RWPE2 (cell line): ENCODE measurements around the gene CTXN3.
A peak's percentile ranks its signal among the peaks of the same experiment; 100 is the strongest.

Source experiments
- ATAC-seq: fragments of 200-7000 bp; cut with Tn5 transposase; 3 replicates; pipeline ENCODE4 v1.9.1; 2021; ENCODE audit warnings: low read depth
- DNase-seq: peaks from one replicate; pipeline ENCODE4 v3.0.0-alpha.2; 2020; ENCODE audit warnings: low spot score
- H3K27ac ChIP-seq: fragments of 450-650 bp; 2 replicates; pipeline ENCODE4 v1.5.1; 2017; ENCODE audit warnings: mild to moderate bottlenecking; ENCODE audit not compliant: poor library complexity, severe bottlenecking
- H3K27me3 ChIP-seq: fragments of 250-450 bp; sonication (Bioruptor Pico); 2 replicates; pipeline ENCODE4 v1.5.1; 2021; ENCODE audit warnings: mild to moderate bottlenecking, moderate library complexity; ENCODE audit not compliant: insufficient read depth, poor library complexity, severe bottlenecking
- H3K36me3 ChIP-seq: fragments of 250-450 bp; sonication (Bioruptor Pico); 2 replicates; pipeline ENCODE4 v1.5.1; 2020; ENCODE audit warnings: low read depth, mild to moderate bottlenecking, moderate library complexity
- H3K4me1 ChIP-seq: fragments of 250-450 bp; sonication (Bioruptor Pico); 2 replicates; pipeline ENCODE4 v1.5.1; 2021; ENCODE audit warnings: mild to moderate bottlenecking, moderate library complexity; ENCODE audit not compliant: insufficient read depth, poor library complexity, severe bottlenecking
- H3K4me3 ChIP-seq: fragments of 250-450 bp; sonication (Bioruptor Pico); 2 replicates; pipeline ENCODE4 v1.5.1; 2021; ENCODE audit warnings: mild to moderate bottlenecking, moderate library complexity; ENCODE audit not compliant: severe bottlenecking
- H3K9me3 ChIP-seq: fragments of 250-450 bp; sonication (Bioruptor Pico); 2 replicates; pipeline ENCODE4 v1.5.1; 2021; ENCODE audit warnings: mild to moderate bottlenecking, moderate library complexity; ENCODE audit not compliant: severe bottlenecking
- CTCF ChIP-seq: fragments of 450-650 bp; IDR thresholded peaks from one replicate; pipeline ENCODE4 v1.5.1; 2017; ENCODE audit warnings: mild to moderate bottlenecking, moderate library complexity; ENCODE audit not compliant: poor library complexity, severe bottlenecking

The CTXN3 gene

GRCh38 chr5:127609957-127610356 is 38.9 kb upstream of the CTXN3 start:
- Histone ChIP-seq H3K27ac (no peak overlapping the region), H3K27me3 (no peaks in the 10 kb centered on the region), H3K4me1 (no peaks in the 10 kb centered on the region), H3K9me3 (no peaks in the 10 kb centered on the region), H3K4me3 (no peak overlapping the region), H3K36me3 (no peaks in the 10 kb centered on the region)
- ATAC-seq (no peak), DNase-seq (no peak)
- no peak for TF ChIP-seq CTCF

GRCh38 chr5:127612441-127613141 is 36.3 kb upstream of the CTXN3 start:
- Histone ChIP-seq H3K27ac (no peak overlapping the region), H3K27me3 (no peaks in the 10 kb centered on the region), H3K4me1 (no peaks in the 10 kb centered on the region), H3K9me3 (no peaks in the 10 kb centered on the region), H3K36me3 (no peaks in the 10 kb centered on the region), H3K4me3 (no peak overlapping the region)
- TF ChIP-seq CTCF: no peak
- no peak for ATAC-seq
- no peak for DNase-seq

GRCh38 chr5:127615916-127616315 is 33.0 kb upstream of the CTXN3 start:
- ATAC-seq (peak; percentile 69), DNase-seq (no peak)
- TF ChIP-seq CTCF: no peak
- Histone ChIP-seq H3K27ac (no peak overlapping the region), H3K27me3 (no peaks in the 10 kb centered on the region), H3K36me3 (no peaks in the 10 kb centered on the region), H3K4me1 (no peaks in the 10 kb centered on the region), H3K4me3 (no peak overlapping the region), H3K9me3 (no peaks in the 10 kb centered on the region)

GRCh38 chr5:127619908-127620479 is 28.9 kb upstream of the CTXN3 start:
- no peaks in the 10 kb centered on the region for H3K36me3 ChIP-seq
- H3K9me3 ChIP-seq: no peaks in the 10 kb centered on the region
- no peak for TF ChIP-seq CTCF
- ATAC-seq (no peak), DNase-seq (no peak)
- H3K4me1 ChIP-seq: no peaks in the 10 kb centered on the region
- no peak overlapping the region for H3K4me3 ChIP-seq
- no peak overlapping the region for H3K27ac ChIP-seq
- no peaks in the 10 kb centered on the region for H3K27me3 ChIP-seq

GRCh38 chr5:127621601-127622325 is 27.1 kb upstream of the CTXN3 start:
- ATAC-seq (no peak), DNase-seq (no peak)
- Histone ChIP-seq H3K36me3 (no peaks in the 10 kb centered on the region), H3K27me3 (no peaks in the 10 kb centered on the region), H3K4me1 (no peaks in the 10 kb centered on the region), H3K9me3 (no peaks in the 10 kb centered on the region), H3K4me3 (no peak overlapping the region), H3K27ac (no peak overlapping the region)
- no peak for TF ChIP-seq CTCF
